Sigmoid colon (tissue), 4 donors: Measurements from ENCODE around the gene RPP25L.

ENCODE experiments used
- POLR2A ChIP-seq, 2 donors: fragments of 450-650 bp; IDR thresholded peaks; one replicate each; pipeline ENCODE4 v1.6.1; 2016; ENCODE audit warnings: antibody characterized with exemption in 2 of 2, mild to moderate bottlenecking in 2 of 2, moderate library complexity in 2 of 2
- POLR2AphosphoS5 ChIP-seq, 4 donors: sonication (generic); formaldehyde crosslinking; IDR thresholded peaks; one replicate each; pipeline ENCODE4 v1.6.1; 2017; ENCODE audit warnings: antibody characterized with exemption in 4 of 4
- TF ChIP-seq, protein P1 (sequence below), 4 experiments: fragments of 450-650 bp in 3 of 4; fragments of 200-600 bp in 1 of 4; IDR thresholded peaks; one replicate each; pipeline ENCODE4 v1.5.1; 2016 to 2019; ENCODE audit warnings: antibody characterized with exemption in 4 of 4, mild to moderate bottlenecking in 3 of 4, moderate library complexity in 2 of 4

- TF ChIP-seq, protein P1, sequence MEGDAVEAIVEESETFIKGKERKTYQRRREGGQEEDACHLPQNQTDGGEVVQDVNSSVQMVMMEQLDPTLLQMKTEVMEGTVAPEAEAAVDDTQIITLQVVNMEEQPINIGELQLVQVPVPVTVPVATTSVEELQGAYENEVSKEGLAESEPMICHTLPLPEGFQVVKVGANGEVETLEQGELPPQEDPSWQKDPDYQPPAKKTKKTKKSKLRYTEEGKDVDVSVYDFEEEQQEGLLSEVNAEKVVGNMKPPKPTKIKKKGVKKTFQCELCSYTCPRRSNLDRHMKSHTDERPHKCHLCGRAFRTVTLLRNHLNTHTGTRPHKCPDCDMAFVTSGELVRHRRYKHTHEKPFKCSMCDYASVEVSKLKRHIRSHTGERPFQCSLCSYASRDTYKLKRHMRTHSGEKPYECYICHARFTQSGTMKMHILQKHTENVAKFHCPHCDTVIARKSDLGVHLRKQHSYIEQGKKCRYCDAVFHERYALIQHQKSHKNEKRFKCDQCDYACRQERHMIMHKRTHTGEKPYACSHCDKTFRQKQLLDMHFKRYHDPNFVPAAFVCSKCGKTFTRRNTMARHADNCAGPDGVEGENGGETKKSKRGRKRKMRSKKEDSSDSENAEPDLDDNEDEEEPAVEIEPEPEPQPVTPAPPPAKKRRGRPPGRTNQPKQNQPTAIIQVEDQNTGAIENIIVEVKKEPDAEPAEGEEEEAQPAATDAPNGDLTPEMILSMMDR (IDR thresholded peaks at IDR 0.05): no peak
- TF ChIP-seq POLR2A (IDR thresholded peaks at IDR 0.05): no peak
- no peak for TF ChIP-seq POLR2AphosphoS5 (IDR thresholded peaks at IDR 0.05)
Measured at GRCh38 chr9:34624475-34625185, 12.7 kb upstream of the RPP25L start.
